ENCODE results near the gene SSH2. TPM values are rescaled to one million over a fixed set of nuclear protein-coding genes. Genes with fewer than 3 reads are reported as not detected.
"Not testable (repeated sequence)": the region's sequence is repeated elsewhere in the genome, so short reads cannot be mapped to it uniquely, and the experiment has no call there.

The SSH2 gene
- total and polyA plus RNA-seq, 2 donors (not counting 1 experiment from before 2014, with no cell fraction given) = 51.5 to 183 TPM

DNA sequence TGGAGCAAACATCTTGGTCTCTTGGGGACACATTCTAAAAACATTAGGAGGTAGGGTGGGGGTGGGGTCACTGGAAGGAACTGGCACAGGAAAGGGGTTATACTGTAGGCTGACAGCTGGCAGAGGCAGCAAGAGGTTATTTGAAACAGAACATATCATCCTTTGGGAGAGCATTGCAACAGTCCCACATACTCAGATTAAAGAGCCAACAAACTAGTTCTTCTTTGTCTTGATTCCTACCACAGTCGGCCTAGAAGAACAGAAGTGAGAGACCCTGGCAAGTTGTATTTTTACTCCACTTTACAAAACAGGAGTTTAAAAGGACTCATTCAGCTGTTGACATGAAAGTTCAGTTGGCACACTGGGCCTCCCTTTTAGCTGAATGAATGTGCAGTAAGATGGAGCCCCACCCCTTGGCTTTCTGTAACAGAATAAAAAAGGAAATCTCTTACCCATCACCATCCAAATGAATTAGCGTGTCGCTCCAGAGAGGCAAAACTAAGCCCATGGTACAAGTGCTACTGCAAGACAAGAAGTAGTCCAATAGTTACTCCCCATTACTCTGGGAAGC, 252.7 kb downstream of the SSH2 start:
- H3K4me1 Mint-ChIP-seq = peaks cover 38% of the 10 kb centered on the region
- Histone ChIP-seq H3K79me2 (ENCODE audit: control insufficient read depth, insufficient read depth, low read length) (peaks cover 56% of the 10 kb centered on the region), H3K4me3 (ENCODE audit: control extremely low read depth in 1 of 5, extremely low read depth in 1 of 5, insufficient read depth in 1 of 5, low read depth in 2 of 5, low read length in 4 of 5) (no peak overlapping the region)

GRCh38 chr17:29675961-29676360, 254.1 kb downstream of the SSH2 start:
- H3K4me3 ChIP-seq (ENCODE audit: control extremely low read depth in 1 of 5, extremely low read depth in 1 of 5, insufficient read depth in 1 of 5, low read depth in 2 of 5, low read length in 4 of 5); H3K4me2 ChIP-seq (replicated peaks; ENCODE audit: low read depth, low read length, poor library complexity, severe bottlenecking); H3K27me3 Mint-ChIP-seq; H4K20me1 ChIP-seq (ENCODE audit: control insufficient read depth, insufficient read depth, low read length, poor library complexity, severe bottlenecking); H3K9ac ChIP-seq (ENCODE audit: low read length); H3K9me3 Mint-ChIP-seq (ENCODE audit: insufficient read depth); H3K4me3 Mint-ChIP-seq; POLR2A ChIA-PET; H3K9me3 ChIP-seq (ENCODE audit: control extremely low read depth in 1 of 3, control insufficient read depth in 2 of 3, insufficient read depth in 1 of 3, low read length in 2 of 3); H3K27me3 ChIP-seq (replicated peaks in 1 of 4; ENCODE audit: control extremely low read depth in 1 of 4, control insufficient read depth in 3 of 4, insufficient read depth in 4 of 4, low read length in 3 of 4); DNase-seq; intact Hi-C loops (cut with micrococcal nuclease); H3K27ac Mint-ChIP-seq; H2AFZ ChIP-seq (ENCODE audit: insufficient read depth, low read depth, low read length, poor library complexity, severe bottlenecking); H3K27ac ChIP-seq (ENCODE audit: low read length in 2 of 2); ATAC-seq (ENCODE audit: low read depth): not testable (repeated sequence)
- peaks cover 7 to 11% of the 10 kb centered on the region in 2 donors for H3K4me1 ChIP-seq (ENCODE audit: control insufficient read depth in 2 of 2, insufficient read depth in 2 of 2, low read length in 2 of 2)
- 94% methylated on average over 7 of the region's 8 CpGs for WGBS (ENCODE audit: insufficient coverage)
- peaks cover 30% of the 10 kb centered on the region for H3K4me1 Mint-ChIP-seq
- CTCF ChIA-PET = interaction anchor here (0.8 to 2.5 kb wide), 3 partner anchors 15 to 103 kb away, joined by 3 to 13 read pairs (median 3); no protein-coding TSS in a partner anchor
- H3K36me3 ChIP-seq (replicated peaks in 1 of 2; ENCODE audit: control extremely low read depth in 1 of 2, control insufficient read depth in 1 of 2, extremely low read depth in 1 of 2, insufficient read depth in 2 of 2, low read length in 1 of 2) = peaks cover 17 to 75% of the 10 kb centered on the region in 2 experiments
- H3K79me2 ChIP-seq (ENCODE audit: control insufficient read depth, insufficient read depth, low read length) = peaks cover 50% of the 10 kb centered on the region

More for the DNA sequence above, 252.7 kb downstream of the SSH2 start:
- ATAC-seq (ENCODE audit: low read depth) (no peak), DNase-seq (no peak)
- no peaks in the 10 kb centered on the region for H3K9me3 Mint-ChIP-seq (ENCODE audit: insufficient read depth)
- no peak overlapping the region for H2AFZ ChIP-seq (ENCODE audit: insufficient read depth, low read depth, low read length, poor library complexity, severe bottlenecking)
- H3K9me3 ChIP-seq (ENCODE audit: control extremely low read depth in 1 of 3, control insufficient read depth in 2 of 3, insufficient read depth in 1 of 3, low read length in 2 of 3) = peaks cover 0 to 1% (median 0%) of the 10 kb centered on the region in 3 donors
- H3K4me1 ChIP-seq (ENCODE audit: control insufficient read depth in 2 of 2, insufficient read depth in 2 of 2, low read length in 2 of 2) = peaks cover 14 to 18% of the 10 kb centered on the region in 2 donors
- intact Hi-C loops (cut with micrococcal nuclease) = no loop called here
- CTCF ChIA-PET = interaction anchor here (0.7 to 3.2 kb wide), 6 partner anchors 15 to 102 kb away, joined by 3 to 15 read pairs (median 4); no protein-coding TSS in a partner anchor
- no peak overlapping the region for H3K4me2 ChIP-seq (replicated peaks; ENCODE audit: low read depth, low read length, poor library complexity, severe bottlenecking)
- WGBS (ENCODE audit: insufficient coverage) = 27% methylated on average over 3 of the region's 3 CpGs
- H3K4me3 Mint-ChIP-seq = no peak overlapping the region
- peak overlapping the region in 1 of 2 donors; percentile 63 for H3K27ac ChIP-seq (ENCODE audit: low read length in 2 of 2)
- POLR2A ChIA-PET = interaction anchor here (0.6 to 0.7 kb wide), 2 partner anchors 17 to 110 kb away, joined by 5 to 6 read pairs; no protein-coding TSS in a partner anchor
- peaks cover 14 to 61% of the 10 kb centered on the region in 2 experiments for H3K36me3 ChIP-seq (replicated peaks in 1 of 2; ENCODE audit: control extremely low read depth in 1 of 2, control insufficient read depth in 1 of 2, extremely low read depth in 1 of 2, insufficient read depth in 2 of 2, low read length in 1 of 2)
- no peaks in the 10 kb centered on the region for H3K27me3 ChIP-seq (replicated peaks in 1 of 4; ENCODE audit: control extremely low read depth in 1 of 4, control insufficient read depth in 3 of 4, insufficient read depth in 4 of 4, low read length in 3 of 4)
- H3K27me3 Mint-ChIP-seq = no peaks in the 10 kb centered on the region
- H3K9ac ChIP-seq (ENCODE audit: low read length) = no peak overlapping the region
- H4K20me1 ChIP-seq (ENCODE audit: control insufficient read depth, insufficient read depth, low read length, poor library complexity, severe bottlenecking) = no peaks in the 10 kb centered on the region
- peak overlapping the region; percentile 64 for H3K27ac Mint-ChIP-seq
- TF ChIP-seq, protein P1, sequence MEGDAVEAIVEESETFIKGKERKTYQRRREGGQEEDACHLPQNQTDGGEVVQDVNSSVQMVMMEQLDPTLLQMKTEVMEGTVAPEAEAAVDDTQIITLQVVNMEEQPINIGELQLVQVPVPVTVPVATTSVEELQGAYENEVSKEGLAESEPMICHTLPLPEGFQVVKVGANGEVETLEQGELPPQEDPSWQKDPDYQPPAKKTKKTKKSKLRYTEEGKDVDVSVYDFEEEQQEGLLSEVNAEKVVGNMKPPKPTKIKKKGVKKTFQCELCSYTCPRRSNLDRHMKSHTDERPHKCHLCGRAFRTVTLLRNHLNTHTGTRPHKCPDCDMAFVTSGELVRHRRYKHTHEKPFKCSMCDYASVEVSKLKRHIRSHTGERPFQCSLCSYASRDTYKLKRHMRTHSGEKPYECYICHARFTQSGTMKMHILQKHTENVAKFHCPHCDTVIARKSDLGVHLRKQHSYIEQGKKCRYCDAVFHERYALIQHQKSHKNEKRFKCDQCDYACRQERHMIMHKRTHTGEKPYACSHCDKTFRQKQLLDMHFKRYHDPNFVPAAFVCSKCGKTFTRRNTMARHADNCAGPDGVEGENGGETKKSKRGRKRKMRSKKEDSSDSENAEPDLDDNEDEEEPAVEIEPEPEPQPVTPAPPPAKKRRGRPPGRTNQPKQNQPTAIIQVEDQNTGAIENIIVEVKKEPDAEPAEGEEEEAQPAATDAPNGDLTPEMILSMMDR (IDR thresholded peaks at IDR 0.05) = no peak
- no peak for TF ChIP-seq EZH2 (IDR thresholded peaks at IDR 0.05; ENCODE audit: borderline replicate concordance, insufficient read depth, low read depth, low read length, poor library complexity, severe bottlenecking)

Data from B cell (primary cell).